Hypothalamus (tissue), 51 donors: ENCODE measurements around the gene MIB2.

ENCODE experiments used
- DNase-seq, 51 donors: peaks; one replicate each; lab custom pipeline; 2025; lab: John Stamatoyannopoulos, UW

Gene MIB2

GRCh38 chr1:1597275-1597930 is 17.9 kb upstream of the MIB2 start:
- no peak for DNase-seq

- no peak for DNase-seq
Observed at GRCh38 chr1:1598051-1598719, 17.1 kb upstream of the MIB2 start.

DNA sequence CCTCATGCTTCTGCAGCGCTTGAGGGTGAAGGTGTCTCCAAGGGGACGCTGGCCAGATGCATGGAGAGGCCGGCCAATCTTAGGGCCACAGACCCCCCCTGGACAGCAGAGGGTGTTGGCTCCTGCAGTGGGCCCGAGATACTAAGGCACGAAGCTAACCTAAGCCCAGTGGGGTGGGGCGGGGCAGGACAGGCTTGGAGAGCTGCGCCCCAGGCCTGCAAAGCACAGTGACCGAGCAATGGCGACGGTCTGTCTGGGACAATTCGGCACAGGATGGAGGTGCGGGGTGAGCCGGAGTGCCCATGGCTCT is 16.6 kb upstream of the MIB2 start:
- no peak for DNase-seq

DNA sequence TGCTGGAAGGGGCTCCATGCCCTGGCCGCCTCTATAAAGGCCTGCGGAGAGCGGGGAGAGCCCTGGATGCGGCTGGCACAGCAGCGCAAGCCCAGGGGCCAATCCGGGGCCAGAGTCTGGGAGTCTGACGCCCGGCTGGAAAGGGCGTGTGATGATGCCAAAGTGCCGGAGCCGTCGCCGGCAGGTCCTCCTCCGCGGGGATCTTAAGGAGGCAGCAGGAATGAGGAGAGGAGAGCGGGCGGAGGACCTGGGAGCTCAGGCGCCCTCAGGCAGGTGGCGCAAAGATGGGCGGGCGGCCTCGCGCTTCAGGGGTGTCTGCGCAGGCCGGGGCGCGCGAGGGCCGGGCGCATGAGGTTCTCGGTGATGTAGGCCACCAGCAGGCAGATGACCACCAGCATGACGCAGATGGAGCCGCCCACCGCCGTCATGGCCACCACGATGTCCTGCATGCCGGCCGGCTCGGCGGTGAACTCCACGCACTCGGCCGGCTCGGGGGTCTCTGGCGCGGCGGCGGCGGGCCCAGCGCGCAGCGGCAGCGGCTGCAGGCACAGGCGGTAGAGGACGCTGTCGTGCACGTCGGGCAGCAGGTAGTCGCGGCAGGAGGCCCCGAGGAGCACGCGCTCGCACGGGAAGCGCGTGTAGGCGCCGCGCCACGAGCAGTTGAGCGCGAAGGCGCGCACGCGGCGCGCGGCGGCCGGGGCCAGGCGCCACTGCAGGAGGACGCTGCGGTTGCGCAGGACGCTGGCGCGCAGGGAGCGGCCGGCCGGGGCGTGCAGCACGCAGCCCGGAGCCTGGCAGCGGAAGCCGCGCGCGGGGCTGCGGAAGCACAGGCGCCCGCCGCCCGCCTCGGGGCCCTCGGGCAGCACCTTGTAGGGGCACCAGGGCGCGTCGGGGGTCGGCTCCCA is 16.0 kb upstream of the MIB2 start:
- peak in 8 of 51 donors; percentile 3 to 50 (median 22) for DNase-seq

- DNase-seq, result peak in 2 of 51 donors; percentile 6 to 24
Observed at GRCh38 chr1:1599935-1600860, 15.1 kb upstream of the MIB2 start, which contains the start of gene FNDC10. Gene FNDC10, minus strand, starts transcription at chr1:1600135. Its CDS starts 120 bp downstream, at chr1:1600015.

DNA sequence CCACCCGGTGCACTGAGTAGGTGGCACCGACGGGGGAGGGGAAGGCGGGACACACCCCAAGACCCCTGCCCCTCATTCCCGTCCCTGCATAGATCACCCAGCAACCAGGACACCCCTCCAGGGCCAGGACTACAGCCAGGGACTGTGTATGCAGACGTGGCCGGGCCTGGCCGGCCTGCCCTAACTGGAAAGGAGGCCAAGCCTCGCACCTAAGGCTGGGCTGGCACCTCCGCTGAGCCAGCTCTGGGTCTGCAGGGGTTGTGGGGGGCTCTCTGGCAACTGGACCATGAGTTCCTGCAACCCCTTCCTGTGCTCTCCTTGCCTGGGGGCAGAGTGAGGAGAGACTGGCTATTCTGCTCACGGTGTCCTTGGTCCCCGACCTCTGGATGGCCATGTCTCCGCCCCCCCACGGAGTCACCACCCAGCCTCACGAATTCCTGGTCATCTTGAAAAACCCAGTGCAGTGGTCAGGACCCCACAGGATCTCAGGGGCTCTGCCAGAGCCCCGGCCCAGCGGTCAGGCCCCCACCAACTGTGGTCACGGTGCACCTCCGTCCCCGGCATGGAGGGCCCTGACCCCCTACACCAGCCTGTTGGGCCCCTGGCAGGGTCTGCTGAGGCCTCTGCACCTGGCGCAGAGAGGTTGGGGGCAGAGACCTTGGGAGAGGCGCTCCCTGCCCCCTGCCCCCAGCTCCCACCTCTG is 14.3 kb upstream of the MIB2 start:
- no peak for DNase-seq

DNA sequence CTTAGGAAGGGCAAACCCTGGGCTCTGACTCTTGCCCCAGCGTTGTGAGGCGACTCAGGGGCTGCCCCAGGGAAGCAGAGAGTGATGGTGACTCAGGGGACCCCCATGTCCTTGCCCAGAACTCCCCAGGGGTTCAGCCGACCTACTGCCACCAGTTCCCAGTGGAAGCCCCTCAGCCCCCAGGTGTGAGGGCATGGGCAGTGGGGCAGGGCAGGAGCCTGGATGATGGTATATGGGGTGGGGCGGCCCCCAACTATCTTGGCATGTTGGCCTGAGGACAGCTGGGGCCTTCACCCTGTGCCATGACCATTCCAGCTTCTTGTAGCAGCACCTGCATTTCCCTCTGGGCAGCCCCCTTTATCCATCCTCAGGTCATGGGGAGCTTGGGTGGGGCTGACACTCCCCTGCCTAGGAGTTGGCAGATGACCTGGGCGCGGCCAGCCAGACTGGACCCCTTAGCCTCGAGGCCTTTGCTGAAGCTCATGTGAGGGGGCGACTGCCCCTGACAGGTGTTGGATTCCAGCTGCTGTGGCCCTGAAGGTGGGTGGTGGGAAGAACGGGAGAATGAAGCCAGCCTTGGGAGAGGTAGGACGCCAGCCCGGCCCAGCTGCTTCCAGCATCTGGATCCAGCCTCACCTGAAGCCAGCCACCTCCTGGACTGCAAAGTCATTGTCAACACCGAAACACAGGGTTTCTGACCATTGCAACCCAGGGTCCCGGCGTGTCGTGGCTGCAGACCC is 13.6 kb upstream of the MIB2 start:
- no peak for DNase-seq

DNA sequence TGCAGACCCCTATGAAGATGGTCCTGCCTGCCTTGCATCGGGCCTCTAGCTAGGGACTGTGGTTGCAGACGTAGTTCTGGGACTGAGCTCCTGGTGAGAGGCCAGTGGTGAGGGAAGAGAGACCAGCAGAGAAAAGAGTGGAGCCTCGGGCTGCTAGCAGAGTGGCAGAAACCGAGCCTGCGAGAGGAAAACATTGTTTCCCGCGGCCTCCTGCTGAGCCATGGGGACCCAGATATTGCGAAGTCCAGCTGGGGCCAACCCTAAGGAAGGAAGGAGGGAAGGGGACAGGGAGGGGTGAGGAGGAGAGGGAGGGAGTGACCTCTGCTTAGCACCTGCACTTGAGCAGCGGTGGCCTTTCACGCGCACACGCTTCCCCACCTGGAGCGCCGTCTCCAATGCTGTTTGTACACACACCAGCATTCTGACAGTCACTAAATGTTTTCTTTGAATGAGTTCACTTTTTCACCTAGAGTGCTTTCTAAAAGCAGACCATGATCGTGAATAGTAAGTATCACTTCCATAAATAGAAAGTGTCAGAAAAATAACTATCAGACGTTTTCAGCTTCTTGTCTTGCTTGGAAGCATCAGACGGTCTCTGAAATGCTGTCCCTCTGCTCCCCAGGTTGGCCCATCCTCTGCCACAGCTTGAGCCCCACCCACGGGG is 12.9 kb upstream of the MIB2 start:
- DNase-seq, result no peak

DNA sequence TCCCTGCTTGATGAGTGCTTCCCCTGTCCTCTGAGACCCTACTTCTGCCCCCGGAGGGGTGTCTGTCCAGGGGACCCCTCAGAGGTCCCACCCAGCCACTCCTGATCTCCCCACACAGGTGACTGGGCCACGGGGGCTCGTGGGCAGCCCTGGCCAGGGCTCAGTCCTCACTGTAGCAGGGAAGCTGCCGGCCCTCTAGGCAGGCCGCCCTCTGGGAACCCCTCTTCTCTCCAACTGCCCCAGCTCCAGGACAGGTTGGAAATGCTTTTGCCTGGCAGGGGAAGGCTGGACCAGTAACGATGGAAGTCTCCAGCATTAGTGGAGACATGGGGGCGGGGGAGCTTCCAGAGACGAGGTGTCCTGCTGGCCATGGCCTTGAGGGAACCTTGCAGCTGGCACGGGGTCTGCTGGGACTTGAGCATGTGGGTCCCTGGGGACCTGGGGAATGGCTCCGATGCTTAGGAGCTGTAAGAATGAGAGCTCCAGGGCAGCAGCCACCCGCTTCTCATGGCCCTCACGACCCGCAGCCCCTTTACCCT is 12.3 kb upstream of the MIB2 start:
- no peak for DNase-seq

DNA sequence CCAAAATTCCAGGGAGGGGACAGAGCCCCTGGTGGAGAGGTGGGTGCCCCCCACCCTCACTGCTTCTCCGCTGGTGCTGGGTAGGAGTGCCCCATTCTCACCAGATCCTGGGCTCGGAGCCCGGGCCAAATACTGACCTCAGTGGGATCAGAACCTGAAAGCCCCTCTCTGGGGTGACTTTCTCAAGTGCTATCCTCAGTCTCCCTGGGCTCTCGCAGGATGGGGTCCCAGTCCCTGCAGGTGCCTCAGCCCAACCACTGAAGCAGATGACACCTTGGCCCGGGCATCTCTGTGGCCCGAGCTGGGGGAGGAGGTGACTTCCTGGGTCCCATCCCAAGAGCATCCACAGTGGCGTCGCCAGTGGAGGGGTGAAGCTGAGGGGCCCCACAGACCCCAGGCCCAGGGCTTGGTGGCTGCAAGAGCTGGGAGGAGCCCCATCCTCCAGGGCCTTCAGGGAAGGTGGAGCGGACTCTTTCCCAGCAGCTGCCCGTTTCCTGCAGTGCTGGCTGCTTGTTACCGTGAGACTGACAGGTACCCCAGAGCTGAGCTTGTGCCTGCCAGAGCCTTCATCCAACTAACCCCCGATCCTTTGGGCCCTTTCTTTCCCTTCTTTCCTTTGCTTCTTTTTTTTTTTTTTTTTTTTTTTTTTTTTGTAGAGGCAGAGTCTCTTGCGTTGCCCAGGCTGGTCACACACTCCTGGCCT is 11.5 kb upstream of the MIB2 start:
- DNase-seq, result no peak

DNA sequence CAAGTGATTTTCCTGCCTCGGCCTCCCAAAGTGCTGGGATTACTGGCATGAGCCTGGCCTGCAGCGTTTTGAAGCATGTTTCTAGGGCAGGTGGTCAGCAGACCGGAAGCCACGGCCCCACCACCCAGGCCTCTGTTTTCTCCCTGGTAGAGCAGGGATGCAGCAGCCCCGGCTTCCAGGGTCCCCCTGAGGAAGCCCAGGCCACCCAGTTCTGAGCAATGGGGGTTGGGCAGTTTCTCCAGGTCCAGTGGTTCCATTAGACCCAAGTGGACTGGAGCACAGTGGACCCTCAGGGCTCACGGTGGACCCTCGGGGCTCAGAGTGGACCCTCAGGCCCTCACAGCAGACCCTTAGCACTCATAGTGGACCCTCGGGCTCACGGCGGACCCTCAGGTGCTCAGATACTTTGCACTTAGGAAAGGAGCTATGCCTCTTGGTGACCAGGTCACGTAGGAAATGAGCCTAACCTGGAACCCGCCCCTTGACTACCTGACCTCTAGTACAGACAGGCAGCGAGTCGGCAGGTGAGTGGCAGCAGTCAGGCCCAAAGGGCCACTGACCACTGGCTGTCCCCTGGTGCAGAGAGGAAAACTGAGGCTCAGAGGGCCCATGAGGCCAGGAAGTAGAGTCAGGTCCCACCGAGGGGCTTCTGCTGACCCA is 10.8 kb upstream of the MIB2 start:
- no peak for DNase-seq

DNA sequence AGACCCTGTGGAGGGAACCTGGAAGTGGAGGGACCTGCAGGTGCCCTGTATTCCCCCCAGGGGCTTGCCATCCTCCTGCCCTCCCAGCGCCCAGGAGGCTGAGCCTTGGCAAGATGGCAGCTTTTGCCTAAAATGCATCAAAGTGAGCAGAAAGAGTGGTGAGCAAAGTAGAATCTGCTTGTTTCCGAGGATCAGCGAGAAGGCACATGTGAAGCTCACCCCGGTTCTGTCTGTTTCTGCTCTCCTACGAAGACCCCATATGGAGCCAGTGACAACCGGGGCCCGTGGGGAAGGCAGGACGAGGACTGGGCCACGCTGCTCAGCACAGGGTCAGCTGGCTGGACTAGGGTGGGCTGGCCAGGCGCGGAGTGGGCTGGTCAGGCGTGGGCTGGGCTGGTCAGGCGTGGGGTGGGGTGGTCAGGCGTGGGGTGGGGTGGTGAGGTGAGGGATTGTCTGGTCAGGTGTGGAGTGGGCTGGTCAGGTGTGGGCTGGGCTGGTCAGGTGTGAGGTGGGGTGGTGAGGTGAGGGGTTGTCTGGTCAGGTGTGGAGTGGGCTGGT is 10.2 kb upstream of the MIB2 start:
- no peak for DNase-seq

DNA sequence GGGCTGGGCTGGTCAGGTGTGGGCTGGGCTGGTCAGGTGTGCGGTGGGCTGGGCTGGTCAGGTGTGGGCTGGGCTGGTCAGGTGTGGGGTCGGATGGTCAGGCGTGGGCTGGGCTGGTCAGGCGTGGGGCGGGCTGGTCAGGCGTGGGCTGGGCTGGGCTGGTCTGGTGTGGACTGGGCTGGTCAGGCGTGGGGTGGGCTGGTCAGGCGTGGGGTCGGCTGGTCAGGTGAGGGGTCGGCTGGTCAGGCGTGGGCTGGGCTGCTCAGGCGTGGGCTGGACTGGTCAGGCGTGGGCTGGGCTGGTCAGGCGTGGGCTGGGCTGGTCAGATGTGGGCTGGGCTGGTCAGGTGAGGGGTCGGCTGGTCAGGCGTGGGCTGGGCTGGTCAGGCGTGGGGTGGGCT is 9.6 kb upstream of the MIB2 start:
- DNase-seq, result no peak

DNA sequence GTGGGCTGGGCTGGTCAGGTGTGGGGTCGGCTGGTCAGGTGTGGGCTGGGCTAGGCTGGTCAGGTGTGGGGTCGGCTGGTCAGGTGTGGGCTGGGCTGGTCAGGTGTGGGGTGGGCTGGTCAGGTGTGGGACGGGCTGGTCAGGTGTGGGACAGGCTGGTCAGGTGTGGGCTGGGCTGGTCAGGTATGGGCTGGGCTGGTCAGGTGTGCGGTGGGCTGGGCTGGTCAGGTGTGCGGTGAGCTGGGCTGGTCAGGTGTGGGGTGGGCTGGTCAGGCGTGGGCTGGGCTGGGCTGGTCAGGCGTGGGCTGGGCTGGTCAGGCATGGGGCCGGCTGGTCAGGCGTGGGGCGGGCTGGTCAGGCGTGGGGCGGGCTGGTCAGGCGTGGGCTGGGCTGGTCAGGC is 9.1 kb upstream of the MIB2 start:
- no peak for DNase-seq

DNA sequence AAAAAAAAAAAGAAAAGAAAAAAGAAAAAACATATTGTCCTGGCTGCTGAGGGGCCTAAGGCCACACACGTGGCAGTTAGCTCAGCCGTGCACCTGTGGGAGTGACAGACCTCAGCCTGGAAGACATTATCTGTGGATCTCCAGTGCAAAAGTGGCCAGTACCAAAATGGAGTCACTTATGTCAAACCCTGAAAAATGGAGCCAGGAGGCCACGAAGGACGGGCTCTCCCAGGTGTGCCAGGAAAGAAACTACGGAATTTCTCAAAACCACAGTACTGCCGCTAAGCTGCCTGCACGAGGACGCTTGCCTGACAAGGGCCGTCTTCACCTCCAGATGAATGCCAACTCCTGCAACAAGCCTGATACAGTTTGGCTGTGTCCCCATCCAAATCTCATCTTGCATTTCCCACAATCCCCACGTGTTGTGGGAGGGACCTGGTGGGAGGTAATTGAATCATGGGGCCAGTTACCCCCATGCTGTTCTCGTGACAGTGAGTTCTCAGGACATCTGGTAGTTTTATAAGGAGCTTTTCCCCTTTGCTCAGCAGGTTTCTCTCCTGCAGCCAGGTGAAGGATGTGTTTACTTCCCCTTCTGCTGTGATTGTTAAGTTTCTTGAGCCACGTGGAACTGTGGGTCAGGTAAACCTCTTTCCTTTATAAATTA is 5.3 kb upstream of the MIB2 start:
- DNase-seq, result peak in 1 of 51 donors; percentile 13

DNA sequence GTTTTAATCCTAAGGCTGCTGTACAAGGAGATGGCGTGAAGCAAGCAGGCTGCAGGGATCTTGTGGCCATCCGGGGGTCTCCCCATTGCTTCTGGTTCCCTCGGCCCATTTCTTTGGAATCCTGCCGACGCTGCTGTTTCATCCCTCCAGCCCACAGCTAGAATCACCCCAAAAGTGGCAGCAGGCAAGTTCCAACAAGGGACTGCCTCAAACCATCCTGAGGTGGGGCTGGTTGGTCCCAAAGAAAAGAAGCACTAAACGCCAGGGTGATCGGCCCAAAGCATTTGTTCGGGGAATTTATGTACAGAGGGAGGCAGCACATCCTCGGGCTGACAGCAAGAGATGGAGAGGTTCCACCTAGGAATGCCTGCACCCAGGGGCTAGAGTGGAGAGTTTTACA is 4.5 kb upstream of the MIB2 start:
- no peak for DNase-seq

DNA sequence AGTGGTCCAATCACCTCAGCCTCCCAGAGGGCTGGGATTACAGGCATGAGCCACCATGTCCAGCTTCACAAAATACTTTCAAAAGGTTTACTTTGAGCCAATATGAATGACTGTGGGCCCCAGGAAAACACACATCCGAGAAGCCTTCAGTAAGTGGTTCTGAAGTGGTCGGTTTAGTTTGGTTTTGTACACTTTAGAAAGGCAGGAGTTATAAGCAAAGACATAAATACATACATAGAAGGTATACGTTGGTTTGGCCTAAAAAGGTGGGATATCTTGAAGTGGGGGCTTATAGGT is 3.2 kb upstream of the MIB2 start:
- no peak for DNase-seq
